HG03196 (cell line): Measurements from ENCODE around the gene RPS14.

Experiments
- ATAC-seq: cut with Tn5 transposase; IDR thresholded peaks from one replicate; pipeline ENCODE4 v1.9.1; 2021; ENCODE audit not compliant: unreplicated experiment

Gene RPS14

DNA sequence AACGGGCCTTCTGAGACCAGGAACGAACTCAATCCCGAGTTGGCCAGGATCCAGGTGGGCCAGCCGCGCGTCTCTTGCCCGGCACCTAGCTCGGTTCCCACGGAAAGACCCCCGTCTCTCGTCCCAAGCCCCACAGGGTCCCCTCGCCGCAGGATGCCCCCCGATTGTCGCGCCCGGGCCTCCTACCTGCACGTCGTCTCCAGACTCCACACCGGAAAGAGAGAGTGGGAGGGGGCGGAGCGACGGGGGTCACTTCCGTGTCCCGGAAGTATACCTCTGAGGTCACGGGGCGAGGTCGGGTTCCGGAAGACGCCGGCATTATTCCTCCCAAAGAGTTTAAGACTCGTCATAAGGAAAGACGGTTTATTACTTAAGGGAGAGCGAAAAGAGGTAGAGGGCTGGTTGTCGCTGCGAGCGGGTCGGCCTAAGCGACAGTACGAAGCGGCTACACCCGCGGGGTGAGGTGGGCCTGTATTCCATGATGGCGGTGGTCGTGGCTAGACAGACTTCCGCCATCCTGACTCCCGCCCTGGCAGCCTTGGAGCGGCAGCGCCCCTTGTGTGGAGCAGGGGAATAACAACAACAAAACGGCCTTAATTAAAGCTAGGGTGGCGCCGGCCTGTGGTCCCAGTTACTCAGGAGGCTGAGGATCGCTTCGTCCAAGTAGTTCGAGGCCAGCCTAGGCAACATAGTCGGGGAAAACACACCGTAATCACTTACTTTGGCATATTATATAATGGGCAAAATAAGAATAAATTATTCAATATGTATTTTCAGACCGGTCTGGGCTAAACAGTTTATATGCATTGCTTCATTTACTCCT lies at the start of gene RPS14:
Gene RPS14, minus strand, starts transcription at position 223 of the 823 bp plus-strand sequence. CDS start 2,006 bp downstream, outside the sequence.
- peak; percentile 90 for ATAC-seq

DNA sequence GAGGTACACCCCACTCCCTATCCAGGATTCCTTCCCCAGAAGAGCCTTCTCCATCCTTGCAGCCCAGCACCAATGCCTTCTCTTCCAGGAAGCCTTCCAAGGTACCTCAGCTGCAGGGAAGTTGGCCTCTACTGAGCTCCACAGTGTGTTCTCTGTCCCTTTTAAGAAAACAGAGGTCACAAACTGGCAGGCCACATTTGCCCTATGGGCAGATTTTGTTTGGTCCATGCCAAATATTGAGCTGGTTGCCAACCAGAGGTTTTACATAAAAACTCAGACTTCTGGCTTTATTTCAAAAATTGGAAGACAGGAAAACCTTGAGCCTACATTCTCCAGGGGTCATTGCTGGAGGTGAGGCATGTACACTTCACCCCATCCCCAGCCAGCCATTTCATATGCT lies 49.4 kb upstream of the RPS14 start:
- ATAC-seq, result no peak

DNA sequence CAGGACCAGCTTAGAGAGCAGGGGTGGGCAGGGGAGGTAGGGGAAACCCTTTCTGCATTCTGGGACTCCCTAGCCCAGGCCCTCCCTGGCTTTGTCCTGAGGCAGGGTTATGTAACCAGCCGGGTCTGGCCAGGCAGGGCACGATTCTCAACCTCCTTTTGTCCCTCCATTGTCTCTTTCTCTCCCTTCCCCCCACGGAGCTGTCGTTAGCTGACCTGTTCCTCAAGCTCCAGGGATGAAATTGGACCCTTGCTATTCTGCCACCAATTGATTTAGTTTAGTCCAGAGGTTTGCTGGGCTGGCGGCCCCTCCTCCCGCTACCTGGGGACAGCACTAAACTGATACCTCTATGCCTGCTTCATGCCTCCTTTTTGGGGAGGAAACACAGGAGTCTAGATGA lies 49.0 kb upstream of the RPS14 start:
- no peak for ATAC-seq

DNA sequence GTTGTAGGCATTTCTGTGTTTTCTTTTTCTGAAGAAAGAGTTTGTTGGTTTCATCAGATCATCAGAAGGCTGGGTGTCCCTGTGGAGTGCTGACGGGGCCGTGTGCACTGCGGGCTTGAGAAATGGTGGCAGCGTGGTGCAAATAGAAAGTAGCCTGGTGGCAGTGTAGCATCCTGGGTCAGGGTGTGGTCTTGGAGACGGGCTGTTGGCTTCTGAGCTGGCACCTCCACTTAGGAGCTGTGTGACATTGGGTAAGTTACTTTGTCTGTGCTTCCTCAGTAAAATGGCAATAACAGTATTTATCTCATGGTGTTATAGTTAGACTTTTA lies 48.4 kb upstream of the RPS14 start:
- no peak for ATAC-seq

DNA sequence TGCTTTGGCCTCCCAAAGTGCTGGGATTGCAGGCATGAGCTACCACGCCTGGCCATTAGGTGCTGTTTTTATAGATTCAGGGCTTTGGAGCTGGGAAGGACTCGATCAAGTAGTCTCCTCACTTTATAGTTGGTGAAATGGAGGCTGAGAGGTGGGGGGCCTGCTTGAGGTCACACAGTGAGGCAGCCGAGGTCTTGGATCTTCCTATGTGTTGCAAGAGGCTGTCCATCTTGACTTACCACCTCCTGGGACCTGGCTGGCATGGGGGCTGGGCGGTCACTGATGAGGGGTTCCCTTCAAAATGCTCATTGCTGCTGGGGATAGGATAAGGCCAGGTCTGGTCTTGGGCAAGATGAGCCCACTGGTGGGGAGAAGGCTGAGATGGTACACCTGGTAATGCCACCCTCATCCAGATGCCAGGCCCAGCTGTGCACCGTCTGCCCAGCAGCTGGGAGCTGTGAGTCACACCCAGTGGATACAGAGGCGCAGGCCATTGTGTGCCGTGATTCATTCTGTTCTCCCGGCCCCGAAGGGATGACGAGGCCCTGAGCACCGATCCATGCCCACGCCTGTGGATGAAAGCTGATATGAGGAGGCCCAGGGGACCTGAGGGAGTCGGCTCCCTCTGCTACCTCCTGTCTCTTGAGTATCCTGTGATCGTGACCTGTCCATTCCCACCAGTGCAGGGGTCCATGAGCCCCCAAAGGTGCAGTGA lies 47.9 kb upstream of the RPS14 start:
- no peak for ATAC-seq

DNA sequence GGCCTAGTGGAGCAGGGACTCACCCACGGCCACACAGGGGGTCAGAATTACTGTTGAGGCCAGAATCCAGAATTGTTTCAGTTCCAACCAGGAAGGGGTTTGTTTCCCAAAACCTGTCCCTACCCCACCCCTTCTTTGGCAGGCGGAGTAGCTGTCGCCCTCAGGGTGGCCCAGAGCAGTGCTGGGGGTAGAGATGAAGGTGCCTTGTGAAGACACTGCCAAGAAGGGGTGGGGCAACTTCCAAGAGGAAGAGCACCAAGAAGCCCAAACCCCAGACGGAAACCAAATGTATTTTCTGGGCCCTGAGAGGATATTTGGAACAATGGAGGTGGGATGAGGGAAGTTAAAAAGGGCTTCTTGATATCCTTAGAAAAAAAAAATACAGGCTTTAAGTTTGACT lies 47.0 kb upstream of the RPS14 start:
- ATAC-seq, result no peak

DNA sequence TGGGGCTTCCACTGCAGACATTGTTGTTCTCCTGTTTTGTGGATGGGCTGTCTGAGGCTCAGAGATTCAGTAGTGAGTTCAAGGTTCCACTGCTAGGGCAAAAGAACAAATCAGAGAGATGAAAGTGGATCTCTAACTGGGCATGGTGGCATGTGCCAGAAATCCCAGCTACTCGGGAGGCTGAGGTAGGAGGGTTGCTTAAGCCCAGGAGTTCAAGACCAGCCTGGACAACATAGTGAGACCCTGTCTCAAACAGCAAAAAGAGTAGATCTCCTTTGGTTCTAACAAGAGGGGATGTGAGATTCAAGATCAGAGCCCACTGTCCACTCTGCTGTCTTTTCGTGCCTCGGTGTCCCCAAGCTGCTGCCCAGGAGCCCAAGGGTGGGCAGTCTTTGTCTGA lies 46.6 kb upstream of the RPS14 start:
- no peak for ATAC-seq

DNA sequence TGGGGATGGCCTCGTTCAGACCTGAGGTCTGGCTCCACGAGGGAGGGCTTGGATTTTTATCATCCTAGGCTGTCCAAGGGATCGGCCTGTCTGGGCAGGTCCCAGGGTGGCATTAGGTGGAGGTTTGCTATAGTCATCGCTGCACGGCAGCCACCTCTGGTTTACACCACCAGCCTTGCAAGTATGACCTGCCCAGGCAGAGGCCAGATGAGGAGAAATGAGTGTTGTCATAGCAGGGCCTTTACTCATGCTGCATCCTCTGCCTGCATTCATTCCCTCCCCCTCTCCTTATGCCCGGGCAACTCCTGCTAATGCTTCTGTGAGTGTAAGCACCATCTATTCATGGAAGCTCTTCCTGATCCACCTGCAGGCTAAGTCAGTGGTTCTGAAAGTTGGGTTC lies 43.1 kb upstream of the RPS14 start:
- no peak for ATAC-seq

DNA sequence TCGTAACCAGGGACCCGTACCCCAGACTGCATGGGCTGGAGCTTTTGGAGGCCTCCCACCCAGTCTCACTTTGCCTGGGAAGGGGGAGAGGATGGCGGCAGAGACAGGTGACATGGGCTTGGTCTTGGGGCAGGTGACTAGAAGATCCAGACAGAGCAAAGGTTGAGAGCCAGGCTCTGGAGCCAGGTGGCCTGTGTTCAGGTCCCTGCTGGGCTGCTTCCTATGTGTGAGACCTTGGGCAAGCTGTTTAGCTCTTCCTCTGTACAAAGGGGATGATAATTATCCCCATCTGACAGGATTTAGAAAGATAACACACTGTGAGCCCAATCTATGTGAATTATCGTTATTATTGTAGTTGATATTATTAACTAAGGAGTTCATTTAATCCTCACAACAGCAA lies 42.3 kb upstream of the RPS14 start:
- ATAC-seq, result no peak

DNA sequence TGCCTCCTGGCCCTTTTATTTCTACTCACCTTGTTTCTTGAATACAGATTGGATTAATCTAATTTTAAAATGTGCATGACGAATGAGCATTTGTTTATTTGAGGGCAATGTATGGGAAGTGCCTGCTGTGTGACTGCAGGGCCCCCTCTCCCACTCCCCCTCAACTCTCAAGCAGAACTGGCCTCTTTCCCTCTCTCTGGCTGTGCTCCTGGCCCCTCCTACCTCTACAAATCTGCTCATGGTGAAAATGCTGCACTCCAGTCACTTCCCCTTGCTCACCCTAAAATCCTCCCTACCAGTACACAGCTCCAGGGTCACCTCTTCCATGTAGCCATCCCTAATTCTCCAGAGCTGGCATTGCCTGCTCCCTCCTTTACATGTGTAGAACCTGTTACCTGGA lies 41.2 kb upstream of the RPS14 start:
- no peak for ATAC-seq

DNA sequence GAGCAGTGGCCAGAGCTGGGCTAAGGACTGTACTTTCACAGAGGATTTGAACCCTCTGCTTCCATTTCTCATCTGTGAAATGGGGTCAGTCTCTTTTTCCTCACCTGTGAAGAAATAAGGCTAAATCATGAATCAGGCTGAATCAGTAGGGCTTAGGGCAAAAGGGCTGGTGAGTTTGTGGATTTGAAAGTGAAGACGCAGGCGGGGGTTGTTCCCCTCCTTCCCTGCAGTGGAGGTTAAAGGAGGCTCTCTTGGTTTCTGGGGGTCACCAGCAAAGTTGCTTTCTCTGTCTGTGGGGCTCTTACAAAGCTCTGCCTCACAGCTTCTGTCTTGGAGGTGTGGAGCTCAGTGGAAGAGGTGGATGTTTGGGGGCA lies 40.7 kb upstream of the RPS14 start:
- no peak for ATAC-seq

DNA sequence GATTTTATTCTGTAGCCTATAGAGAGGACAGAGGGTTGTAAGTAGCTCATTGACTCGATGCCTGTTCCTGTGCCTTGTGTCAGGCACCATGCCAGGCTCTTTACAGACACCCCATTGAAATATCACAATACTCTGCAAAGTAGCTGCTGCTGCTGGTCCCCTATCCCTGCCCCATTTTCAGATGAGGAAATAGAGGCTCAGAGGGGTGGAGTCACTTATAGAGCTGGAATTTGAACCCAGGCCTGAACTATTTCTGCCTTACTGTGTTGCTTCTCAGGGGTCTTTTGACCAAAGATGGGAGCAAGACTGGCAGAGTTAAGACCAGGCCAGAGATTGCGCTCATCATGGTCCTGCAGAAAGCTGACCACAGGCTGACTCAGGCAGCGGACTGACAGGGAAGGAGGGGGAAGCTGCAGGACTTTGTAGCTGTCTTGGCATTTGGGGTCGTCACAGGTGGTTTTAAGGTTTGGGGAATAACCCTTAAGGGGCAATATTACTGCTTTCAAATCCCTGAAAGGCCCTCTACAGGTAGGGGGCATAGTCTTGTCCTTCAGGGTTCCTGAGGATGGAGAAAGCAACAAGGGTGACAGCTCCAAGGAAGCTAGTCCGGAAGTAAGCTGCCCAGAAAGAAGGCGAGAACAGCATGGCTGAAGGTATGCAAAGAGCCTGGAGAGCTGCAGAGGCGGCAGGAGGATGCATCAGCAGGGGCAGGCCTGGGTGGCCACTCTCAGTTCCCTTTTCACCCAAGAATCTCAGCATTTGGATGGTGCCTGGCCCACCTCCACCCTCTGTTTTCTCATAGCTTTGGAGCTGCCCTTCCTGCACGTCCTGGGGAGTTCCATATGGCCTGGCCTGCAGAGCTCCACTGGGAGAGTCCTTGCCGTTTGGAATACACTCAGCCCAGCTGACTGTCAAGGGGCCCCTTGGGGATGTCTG lies 40.1 kb upstream of the RPS14 start:
- peak; percentile 87 for ATAC-seq

DNA sequence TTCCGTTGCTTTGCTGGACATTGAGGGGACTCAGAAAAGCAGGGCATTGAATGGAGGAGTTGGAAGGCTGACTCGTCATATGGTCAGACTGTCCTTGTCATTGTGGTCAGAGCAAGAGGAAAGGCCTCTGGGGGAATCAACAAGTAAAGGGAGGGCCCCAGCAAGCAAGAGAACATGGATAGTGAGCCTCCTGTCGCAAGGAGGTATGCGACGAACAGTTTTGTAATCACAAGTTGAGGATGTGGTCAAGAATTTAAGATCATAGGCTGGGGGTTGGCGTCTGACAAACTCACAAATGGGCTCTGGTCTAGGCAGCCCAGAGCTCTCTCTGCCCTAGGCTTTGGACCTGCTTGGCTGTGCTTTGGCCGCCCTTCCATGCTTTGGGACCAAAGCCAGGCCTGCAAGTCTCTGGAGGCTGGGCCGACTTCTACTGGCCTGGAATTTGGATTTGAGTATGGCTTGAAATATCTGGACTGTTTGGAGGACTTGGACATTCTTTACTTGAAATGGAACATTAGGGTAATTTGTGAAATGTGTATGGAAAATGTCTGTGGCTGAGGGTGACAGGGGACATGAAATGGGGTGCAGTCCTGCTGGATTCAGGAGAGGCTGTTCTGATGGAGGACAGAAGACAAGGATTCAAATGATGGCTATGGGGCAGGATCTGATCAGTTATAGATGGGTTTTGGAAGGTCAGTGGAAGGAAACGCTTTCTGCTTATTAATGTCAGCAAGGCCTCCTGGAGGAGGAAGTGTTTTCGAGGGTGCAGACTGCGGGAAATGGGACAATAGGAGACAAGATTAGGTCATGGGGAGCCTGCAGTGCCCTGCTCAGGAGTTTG lies 39.2 kb upstream of the RPS14 start:
- ATAC-seq, result no peak

DNA sequence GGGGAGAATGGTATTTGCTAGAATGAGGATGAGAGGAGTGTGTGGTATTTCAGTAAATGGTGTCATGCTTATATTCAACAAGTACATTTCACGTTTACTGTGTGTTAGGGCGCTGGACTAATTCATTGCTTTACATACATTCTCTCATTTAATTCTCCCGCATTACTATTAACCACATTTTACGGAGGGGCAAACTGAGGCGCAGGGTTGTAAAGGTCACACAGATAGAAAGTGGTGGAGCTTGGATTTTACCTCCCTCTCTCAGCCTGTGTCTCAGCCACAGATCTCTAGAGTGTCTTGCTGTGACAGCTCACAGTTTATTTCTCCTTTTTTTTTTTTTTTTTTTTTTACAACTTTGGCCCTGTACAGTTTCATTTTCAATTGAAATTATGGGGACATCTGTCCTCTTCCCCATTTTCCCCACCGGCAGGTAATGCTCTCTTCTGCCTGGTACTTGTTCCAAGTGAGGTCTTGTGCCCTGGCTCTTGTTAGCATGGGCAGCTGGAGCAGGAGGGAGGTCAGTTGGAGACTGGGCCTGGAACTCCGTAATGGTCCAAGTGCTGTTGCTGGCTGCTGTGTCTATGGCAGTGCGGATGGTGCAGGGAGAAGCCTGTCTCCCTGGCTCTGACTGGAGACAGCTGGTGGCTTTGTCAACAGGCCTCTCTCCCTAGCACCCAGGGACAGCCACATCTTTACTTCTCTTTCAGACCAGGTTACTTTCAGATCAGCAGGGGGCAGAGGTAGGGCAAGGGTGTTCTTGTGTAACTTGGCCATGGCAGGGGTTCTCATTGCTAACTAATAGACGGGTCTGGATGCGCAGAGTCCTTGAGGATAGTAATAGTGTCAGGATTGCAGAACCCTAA lies 37.9 kb upstream of the RPS14 start:
- ATAC-seq, result no peak

DNA sequence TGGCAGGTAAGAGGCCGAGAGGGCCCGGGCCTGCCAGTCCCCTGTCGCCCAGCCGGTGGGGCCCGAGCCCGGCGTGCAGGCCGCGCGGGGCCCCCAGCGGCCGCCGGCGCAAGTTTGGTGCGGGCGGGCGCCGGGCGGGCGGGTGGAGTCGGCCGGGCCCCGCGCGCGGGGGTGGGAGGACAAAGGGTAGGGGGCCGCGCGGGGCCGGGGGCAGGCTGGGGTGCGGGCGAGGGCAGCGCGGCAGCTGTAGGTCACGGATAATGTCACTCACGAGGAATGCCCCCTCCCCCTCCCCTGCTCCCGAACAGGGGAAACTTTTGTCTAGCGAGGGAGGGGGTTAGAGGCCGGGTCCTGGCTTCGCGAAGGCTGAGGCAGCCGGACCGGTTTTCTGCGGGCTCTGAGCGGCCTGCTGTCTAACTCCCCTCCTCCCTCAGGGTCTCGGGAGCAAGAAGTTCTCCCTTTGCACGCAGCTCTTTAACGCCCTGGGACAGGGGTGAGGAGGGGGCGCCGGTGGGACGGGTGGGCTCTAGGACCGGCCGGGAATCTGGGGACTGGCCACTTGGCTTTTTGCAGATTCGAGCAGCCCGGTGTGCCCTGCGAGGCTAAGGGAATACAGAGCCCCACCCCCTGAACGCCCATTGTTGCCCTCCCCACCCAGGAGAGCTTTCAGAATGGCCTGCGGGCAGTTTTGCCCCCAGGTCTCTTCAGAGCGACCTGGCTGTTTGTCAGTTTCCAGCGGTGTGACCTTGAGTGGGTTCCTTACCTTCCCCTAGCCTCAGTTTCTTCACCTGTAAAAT lies 37.1 kb upstream of the RPS14 start:
- ATAC-seq, result no peak

DNA sequence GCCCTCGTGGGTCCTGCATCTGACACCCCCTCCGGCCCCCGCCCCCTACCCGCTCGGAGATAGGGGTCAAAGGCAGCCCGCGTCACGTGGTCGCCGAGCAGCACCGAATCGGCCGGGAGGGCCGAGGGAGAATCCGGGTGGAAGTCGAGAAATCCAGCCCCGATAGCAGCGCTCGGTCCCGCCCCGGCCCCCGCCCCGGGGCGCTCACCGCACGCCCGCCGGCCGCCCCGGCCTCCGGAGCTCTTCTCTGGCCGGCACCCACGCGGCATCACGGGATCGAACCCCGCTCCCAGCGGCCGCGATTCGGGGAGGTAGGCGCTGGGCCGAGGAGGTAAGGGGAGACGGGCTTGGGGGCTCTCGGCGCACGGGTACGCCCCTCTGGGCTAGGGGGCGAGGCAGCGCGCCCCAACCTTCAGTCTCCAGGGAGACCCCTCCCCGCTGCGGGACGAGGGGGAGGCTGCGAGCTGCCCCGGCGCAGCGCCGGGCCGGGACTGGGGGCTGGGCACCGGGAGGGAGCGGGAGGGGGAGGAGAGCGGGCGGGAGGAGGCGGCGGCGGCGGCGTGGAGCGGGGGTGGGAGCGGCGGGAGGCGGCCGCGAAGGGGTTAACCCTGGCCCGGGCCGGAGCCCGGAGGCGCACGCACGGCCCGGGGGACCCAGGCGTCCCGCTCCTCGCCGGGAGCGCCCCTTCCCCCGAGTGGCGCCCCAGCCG lies 36.3 kb upstream of the RPS14 start:
- ATAC-seq, result no peak

DNA sequence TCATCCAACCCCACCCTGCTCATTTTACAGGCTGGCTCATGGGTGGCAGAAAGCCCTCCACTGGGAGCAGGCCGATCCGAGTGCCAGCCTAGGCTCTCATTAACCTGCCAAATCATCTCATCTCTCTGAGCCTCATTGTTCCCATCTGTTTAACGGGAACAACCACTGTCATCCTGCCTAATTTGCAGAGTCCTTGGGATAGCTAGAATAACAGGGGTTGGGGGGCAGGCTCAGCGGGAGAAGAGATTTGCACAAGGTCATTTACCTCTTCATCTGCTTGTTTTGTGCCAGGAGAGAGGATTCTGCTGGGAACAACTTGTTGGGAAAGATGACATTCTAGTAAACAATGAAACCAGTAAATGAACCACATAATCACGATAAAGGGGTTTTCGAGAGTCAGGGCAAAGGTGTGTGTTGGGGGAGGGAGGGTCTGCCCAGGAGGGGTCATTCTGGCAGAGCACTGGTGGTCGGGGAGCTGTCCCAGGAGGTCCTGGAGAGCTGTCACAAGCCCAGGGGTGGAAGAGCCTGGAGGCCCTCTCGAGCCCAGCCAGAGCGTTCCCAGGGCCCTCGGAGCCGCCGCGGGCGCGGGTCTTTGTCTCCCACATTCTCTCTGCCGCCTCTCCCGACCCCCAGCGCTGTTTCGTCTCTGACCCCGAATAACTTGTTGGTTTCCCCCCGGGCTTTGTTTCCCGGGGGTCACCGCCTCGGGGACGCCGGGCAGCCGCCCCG lies 35.6 kb upstream of the RPS14 start:
- ATAC-seq, result no peak

DNA sequence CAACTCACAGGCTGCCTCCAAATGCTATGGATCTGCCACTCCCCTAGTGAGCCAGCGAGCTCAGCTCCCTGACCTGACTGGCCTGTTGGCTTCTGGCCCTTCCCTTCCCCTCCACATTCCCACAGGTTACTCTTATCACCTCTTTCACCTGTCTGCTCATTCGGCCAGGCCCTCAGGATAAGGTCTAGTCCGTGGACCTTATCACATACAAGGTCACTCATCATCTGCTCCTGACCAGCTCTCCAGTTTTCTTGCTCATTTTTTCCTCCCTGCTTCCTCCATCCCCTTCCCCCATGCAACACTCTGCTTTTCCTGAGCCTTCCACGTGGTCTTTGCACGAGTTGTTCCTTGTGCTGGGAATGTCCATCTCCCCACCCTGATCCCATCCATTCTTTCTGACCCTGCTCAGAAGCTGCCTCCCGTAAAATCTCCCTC lies 32.5 kb upstream of the RPS14 start:
- ATAC-seq, result no peak
